Measurements from ENCODE around the gene TMCC1. TPM values are rescaled to one million over a fixed set of nuclear protein-coding genes. Genes with fewer than 3 reads are reported as not detected.
A peak's percentile ranks its signal among the peaks of the same experiment; 100 is the strongest.

Gene TMCC1
- total RNA-seq, 4 donors from 2014 or later, result 24.3 to 41.7 (median 31.1) TPM

DNA sequence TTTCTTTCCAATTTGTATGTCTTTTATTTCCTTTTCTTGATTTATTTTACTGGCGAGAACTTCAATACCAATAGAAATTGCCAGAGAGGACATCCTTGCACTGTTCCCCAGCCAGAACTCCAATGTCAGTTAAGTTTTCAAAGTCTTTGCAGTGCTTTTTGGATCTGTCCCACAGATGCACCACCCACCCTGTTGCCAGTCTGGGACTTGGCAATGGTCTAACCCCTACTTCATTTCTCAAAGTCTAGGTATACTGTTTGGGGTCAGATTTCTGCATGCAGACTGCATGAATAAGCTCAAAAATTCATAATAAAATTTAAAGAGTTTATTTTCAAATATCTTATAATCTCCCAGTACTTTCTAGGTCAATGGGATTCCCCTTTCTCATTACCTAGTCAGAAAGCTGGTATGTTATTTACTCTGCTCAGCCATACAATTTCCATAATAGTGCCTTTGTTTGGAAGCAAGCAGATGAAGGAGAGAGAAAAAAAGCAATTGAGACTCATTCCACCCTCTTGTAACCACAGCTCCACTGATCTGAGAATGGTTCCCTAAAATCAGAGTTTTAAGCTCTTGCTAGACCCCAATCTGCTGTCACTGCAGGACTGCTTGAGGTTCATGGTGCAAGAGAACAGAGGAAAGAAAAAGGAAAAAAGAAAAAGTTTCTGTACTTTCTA lies 161.2 kb downstream of the TMCC1 start:
- WGBS, 2 donors, result 94 to 98% methylated on average over 1 of the region's 1 CpG
- Histone ChIP-seq H3K27me3 (no peaks in the 10 kb centered on the region), H3K9me3 (no peaks in the 10 kb centered on the region), H3K4me3 (replicated peaks in 1 of 3) (no peak overlapping the region), H3K36me3 (no peaks in the 10 kb centered on the region), H3K4me1 (peaks cover 0 to 5% of the 10 kb centered on the region in 2 donors), H3K27ac (no peak overlapping the region)
- intact Hi-C loops (cut with DNase I), result no loop called here
- DNase-seq, result no peak
- TF ChIP-seq, protein P1, sequence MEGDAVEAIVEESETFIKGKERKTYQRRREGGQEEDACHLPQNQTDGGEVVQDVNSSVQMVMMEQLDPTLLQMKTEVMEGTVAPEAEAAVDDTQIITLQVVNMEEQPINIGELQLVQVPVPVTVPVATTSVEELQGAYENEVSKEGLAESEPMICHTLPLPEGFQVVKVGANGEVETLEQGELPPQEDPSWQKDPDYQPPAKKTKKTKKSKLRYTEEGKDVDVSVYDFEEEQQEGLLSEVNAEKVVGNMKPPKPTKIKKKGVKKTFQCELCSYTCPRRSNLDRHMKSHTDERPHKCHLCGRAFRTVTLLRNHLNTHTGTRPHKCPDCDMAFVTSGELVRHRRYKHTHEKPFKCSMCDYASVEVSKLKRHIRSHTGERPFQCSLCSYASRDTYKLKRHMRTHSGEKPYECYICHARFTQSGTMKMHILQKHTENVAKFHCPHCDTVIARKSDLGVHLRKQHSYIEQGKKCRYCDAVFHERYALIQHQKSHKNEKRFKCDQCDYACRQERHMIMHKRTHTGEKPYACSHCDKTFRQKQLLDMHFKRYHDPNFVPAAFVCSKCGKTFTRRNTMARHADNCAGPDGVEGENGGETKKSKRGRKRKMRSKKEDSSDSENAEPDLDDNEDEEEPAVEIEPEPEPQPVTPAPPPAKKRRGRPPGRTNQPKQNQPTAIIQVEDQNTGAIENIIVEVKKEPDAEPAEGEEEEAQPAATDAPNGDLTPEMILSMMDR (IDR thresholded peaks at IDR 0.05), result no peak
- TF ChIP-seq POLR2A (IDR thresholded peaks at IDR 0.05), result no peak

DNA sequence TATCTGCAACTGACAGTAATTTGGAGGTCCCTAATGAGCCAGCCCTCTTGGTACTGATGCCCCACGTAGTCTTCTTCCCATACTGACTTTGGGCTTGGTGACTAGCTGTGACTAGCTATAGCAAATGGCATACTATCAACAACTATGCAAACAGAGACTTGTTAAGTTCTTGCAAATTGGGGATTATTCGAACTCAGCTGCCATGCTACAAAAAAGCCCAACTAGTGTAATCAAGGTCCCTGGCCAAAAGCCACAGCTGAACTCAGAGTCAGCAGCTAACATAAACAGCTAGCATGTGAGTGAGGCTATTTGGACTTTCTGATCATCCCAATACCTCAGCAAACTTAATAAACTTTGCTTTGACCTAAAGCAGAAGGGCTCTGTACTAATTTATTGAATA lies 165.8 kb downstream of the TMCC1 start:
- no peaks in the 10 kb centered on the region for H3K27me3 ChIP-seq
- intact Hi-C loops (cut with DNase I), result no loop called here
- DNase-seq, result no peak
- H3K4me3 ChIP-seq (replicated peaks in 1 of 3), result no peak overlapping the region
- H3K36me3 ChIP-seq, result no peaks in the 10 kb centered on the region
- TF ChIP-seq POLR2A (IDR thresholded peaks at IDR 0.05), result no peak
- TF ChIP-seq, protein P1 (IDR thresholded peaks at IDR 0.05), result no peak
- no peaks in the 10 kb centered on the region for H3K9me3 ChIP-seq
- peaks cover 20 to 21% of the 10 kb centered on the region in 2 donors for H3K4me1 ChIP-seq
- 65 to 71% methylated on average over 2 of the region's 2 CpGs for WGBS, 2 donors
- no peak overlapping the region for H3K27ac ChIP-seq

- TF ChIP-seq, protein P1 (IDR thresholded peaks at IDR 0.05), result no peak
- no peak for TF ChIP-seq POLR2A (IDR thresholded peaks at IDR 0.05)
- peak overlapping the region; percentile 50 to 74 (median 57) for H3K27ac ChIP-seq
- no peaks in the 10 kb centered on the region for H3K27me3 ChIP-seq
- no peaks in the 10 kb centered on the region for H3K9me3 ChIP-seq
- intact Hi-C loops (cut with DNase I), result no loop called here
- H3K36me3 ChIP-seq, result no peaks in the 10 kb centered on the region
- peaks cover 20 to 28% of the 10 kb centered on the region in 2 donors for H3K4me1 ChIP-seq
- H3K4me3 ChIP-seq (replicated peaks in 1 of 3), result no peak overlapping the region
- 57 to 59% methylated on average over 6 of the region's 6 CpGs for WGBS, 2 donors
- peak; percentile 57 to 64 for DNase-seq
These were observed 169.8 kb downstream of the TMCC1 start for GRCh38 chr3:129723558-129724324.

GRCh38 chr3:129722527-129722926 lies 171.0 kb downstream of the TMCC1 start:
- DNase-seq, result no peak
- TF ChIP-seq, protein P1 (IDR thresholded peaks at IDR 0.05), result no peak
- no peak for TF ChIP-seq POLR2A (IDR thresholded peaks at IDR 0.05)
- Histone ChIP-seq H3K36me3 (no peaks in the 10 kb centered on the region), H3K4me3 (replicated peaks in 1 of 3) (no peak overlapping the region), H3K27me3 (no peaks in the 10 kb centered on the region), H3K4me1 (peaks cover 20 to 28% of the 10 kb centered on the region in 2 donors), H3K9me3 (no peaks in the 10 kb centered on the region), H3K27ac (no peak overlapping the region)
- intact Hi-C loops (cut with DNase I), result no loop called here

DNA sequence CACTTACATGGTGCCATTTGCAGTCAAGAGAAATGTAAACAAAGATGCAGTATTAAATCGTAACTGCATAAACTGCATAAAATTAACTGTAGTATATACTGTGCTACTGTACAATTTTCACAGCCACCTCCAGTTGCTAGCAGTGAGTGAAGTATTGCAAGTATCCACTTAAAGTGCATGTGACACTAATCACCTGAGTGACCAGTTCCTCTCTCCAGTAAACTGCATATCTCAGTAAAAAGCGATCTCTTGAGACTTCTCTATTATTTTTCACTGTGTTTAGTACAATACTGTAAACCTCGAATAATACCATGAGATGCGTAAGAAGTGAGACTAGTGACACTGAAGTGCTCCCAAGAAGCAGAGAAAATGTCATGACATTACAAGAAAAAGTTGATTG lies 175.3 kb downstream of the TMCC1 start:
- H3K4me1 ChIP-seq, result peaks cover 8 to 12% of the 10 kb centered on the region in 2 donors
- no peak overlapping the region for H3K4me3 ChIP-seq (replicated peaks in 1 of 3)
- no peak for TF ChIP-seq POLR2A (IDR thresholded peaks at IDR 0.05)
- TF ChIP-seq, protein P1 (IDR thresholded peaks at IDR 0.05), result no peak
- H3K27me3 ChIP-seq, result no peaks in the 10 kb centered on the region
- H3K9me3 ChIP-seq, result no peaks in the 10 kb centered on the region
- H3K27ac ChIP-seq, result no peak overlapping the region
- WGBS, 2 donors, result 59 to 64% methylated on average over 4 of the region's 4 CpGs
- no peak for DNase-seq
- intact Hi-C loops (cut with DNase I), result no loop called here
- no peaks in the 10 kb centered on the region for H3K36me3 ChIP-seq

Data from thyroid gland (tissue), 4 donors.